CD4-positive, alpha-beta T cell treated with Interferon gamma for 1 hour (primary cell): ENCODE data around the gene NXNL1.
A peak's percentile ranks its signal among the peaks of the same experiment; 100 is the strongest.
"Not testable (repeated sequence)": the region's sequence is repeated elsewhere in the genome, so short reads cannot be mapped to it uniquely, and the experiment has no call there.

Experiments
- DNase-seq: peaks from one replicate; pipeline ENCODE4 v3.0.0-alpha.2; 2020

Gene NXNL1

GRCh38 chr19:17486545-17487240, 26.0 kb upstream of the NXNL1 start:
- DNase-seq: no peak

DNA sequence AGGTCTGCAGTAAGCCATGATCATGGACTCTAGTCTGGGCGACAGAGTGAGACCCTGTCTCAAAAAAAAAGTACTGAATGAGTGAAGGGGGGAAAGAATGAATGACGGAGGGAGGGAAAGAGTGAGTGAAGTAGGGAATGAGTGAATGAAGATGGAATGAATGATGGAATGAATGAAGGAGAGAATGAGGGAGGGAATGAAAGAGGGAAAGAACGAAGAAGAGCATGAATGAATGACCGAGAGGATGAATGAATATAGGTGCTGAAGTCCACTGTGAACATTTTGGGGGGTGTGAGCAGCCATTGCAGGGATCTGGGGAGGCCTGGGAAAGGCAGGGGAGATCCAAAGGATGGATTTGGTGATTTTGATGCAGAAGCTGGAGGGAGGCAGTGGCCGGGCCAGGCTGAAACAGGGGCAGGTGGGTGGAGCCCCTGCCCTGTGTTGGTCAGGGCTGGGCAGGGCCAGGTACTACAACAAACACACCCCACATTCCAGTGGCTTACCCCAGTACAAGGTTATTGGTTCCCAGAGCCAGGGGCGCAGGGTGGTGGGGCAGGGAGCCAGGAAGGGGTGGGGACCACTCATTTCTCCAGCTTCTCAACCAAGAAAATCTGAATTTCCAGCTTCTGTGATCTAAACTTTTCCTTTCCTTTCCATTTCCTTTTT, 23.9 kb upstream of the NXNL1 start:
- DNase-seq: no peak

DNA sequence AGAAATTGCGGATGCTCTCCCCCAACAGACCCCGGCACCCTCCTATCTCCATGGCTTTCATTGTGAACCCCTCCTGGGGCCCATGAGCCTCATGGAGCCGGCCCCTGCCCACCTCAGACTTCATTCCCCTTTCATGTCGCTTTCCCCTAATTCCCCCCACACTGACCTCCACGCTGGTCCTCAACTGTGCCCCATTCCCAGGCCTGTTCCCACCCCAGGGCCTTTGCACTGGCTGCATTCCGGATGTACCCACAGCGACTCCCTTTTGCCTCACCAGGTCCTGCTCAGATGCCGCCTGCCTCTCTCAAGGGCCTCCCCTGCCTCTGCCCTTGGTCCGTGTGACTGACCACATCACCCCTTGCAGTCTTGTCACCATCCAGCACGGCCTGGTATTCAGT, 22.9 kb upstream of the NXNL1 start:
- DNase-seq: no peak

DNA sequence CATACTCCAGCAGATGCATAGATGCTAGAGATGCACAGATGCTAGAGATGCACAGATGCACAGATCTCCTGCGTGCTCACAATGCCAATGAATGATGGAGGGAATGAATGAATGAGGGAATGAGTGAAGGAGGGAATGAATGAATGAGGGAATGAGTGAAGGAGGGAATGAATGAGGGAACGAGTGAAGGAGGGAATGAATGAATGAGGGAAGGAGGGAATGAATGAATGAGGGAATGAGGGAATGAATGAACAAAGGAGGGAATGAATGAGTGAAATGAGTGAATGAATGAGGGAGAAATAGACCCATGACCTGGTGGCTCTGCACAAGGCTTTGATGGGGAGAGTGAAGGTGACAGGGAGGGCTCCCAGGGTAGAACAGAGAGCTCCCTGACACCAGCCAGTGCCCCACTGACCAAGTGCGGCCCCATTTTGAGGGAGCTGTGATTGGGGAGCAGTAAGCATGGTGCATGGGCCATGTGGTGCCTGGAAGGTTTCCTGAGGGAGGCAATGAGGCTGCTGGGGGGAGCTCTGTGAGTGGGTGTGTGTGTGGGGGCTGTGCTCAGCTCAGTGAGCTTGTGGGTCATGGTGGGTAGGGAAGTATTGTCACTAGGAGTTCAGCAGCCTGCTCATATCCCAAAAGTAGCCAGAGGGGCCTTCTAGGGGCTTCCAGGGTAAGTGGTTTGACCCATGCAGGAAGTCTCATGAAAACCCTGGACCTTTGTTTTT, 22.3 kb upstream of the NXNL1 start:
- no peak for DNase-seq

- DNase-seq: no peak
Observed at GRCh38 chr19:17481986-17482385, 21.3 kb upstream of the NXNL1 start.

DNA sequence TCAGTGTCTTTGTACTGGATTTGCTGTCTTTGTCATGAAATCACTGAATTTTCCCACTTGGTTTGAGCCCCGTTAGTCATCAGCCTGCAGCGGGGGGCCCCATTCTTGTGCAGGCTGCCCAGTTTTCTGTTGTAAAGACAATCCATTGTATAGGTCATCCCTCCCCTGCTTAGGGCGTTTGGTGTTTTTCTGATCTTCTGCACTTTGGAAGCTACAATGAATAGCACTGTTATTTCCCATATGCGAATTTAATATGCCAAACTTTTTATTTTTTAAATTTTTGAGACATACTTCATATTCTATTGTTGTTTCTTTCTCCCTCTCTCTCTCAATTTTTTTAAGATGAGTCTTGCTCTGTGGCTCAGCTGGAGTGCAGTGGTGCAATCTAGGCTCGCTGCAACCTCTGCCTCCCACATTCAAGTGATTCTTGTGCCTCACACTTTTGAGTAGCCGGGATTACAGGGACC, 18.6 kb upstream of the NXNL1 start:
- no peak for DNase-seq

- DNase-seq: no peak
Observed at GRCh38 chr19:17475541-17476115, 14.9 kb upstream of the NXNL1 start.

- not testable (repeated sequence) for DNase-seq
Observed at GRCh38 chr19:17475011-17475540, 14.3 kb upstream of the NXNL1 start.

- DNase-seq: peak; percentile 22
Observed at GRCh38 chr19:17473041-17473440, 12.3 kb upstream of the NXNL1 start.

DNA sequence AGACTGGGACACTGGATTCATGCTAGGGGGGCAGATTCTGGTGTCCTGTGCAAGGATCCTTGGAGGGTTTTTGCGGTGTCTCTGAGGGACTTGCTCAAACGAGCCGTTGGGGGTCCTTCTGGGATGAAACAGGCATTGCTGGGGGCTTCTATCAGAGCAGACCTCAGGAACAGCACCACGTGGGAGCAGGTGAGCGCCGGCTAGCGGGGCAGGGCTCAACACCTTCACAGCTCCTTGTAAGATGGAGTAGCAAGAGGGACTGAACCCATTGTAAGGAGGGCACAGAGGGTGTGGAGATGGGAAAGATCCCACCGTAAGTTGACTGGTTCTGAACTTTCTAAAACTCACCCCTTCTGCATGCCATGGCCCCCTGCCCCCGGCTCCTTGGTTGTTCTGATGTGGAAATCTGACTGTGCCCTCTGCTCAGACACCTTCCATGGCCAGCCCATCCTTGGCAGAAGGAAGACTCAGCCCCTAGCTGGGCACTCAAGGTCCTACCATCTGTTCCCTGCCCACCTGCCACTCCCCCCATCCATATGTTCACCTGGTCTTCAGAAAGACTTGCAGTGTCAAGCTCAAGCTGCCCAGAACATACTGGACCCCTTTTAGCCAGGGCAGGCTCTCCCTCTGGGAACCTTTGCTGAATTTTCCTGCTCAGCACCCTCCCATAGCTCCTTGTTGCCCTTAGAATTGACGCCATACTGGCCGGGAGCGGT, 10.8 kb upstream of the NXNL1 start:
- DNase-seq: no peak

DNA sequence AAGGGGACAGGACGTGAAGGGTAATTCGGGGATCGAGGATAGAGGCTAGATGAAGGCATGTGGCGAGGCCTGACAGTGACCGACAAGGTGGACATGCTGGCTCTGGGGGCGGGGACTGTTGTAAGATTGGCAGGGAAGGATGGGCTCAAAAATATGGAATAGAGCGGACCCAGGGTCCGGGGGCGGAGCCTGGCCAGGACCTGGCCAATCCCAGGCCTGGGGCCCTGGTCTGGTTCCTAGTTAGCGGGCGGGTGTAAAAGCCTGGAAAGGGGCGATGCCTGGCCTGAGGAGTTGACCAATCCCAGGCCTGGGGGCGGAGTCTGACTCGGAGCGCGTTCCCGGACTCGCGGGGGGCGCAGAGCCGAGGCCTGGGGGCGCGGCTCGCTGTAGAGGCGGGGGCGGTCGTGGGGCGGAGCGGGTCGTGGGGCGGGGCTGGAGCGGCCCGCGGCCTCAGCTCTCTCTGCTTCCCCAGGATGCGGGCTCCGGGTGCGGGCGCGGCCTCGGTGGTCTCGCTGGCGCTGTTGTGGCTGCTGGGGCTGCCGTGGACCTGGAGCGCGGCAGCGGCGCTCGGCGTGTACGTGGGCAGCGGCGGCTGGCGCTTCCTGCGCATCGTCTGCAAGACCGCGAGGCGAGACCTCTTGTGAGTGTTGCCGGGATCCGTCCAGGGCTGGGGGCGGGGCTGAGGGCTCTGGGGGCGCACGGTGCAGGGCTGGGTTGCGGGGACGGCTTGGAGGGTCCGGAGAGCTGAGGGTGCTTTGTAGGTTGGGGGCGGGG, 9.5 kb upstream of the NXNL1 start, which contains the start of gene SLC27A1:
SLC27A1 (plus strand) TSS at position 457 of the 774 bp plus-strand sequence; CDS start at position 474, 17 bp downstream.
- DNase-seq: peak; percentile 94

GRCh38 chr19:17469481-17470067, 8.8 kb upstream of the NXNL1 start:
- peak; percentile 95 for DNase-seq

DNA sequence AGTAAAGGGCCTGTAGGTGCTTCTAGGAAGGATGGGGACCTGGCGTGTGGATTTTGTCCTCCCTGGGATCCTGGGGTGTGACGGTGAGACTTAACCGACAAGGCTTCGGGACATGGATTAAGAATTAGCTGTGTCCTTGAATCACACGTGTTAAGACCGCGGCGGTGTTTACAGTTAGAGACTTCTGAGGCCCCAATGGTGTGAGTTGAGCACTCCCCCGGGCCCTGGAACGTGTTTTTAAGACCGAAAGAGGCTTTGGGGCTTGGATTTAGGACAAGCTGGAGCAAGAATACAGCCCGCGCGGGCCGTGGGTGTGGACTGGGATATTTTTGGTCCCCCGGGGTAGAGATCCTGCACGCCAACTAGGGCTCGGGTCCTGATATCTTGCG, 8.4 kb upstream of the NXNL1 start:
- DNase-seq: no peak

DNA sequence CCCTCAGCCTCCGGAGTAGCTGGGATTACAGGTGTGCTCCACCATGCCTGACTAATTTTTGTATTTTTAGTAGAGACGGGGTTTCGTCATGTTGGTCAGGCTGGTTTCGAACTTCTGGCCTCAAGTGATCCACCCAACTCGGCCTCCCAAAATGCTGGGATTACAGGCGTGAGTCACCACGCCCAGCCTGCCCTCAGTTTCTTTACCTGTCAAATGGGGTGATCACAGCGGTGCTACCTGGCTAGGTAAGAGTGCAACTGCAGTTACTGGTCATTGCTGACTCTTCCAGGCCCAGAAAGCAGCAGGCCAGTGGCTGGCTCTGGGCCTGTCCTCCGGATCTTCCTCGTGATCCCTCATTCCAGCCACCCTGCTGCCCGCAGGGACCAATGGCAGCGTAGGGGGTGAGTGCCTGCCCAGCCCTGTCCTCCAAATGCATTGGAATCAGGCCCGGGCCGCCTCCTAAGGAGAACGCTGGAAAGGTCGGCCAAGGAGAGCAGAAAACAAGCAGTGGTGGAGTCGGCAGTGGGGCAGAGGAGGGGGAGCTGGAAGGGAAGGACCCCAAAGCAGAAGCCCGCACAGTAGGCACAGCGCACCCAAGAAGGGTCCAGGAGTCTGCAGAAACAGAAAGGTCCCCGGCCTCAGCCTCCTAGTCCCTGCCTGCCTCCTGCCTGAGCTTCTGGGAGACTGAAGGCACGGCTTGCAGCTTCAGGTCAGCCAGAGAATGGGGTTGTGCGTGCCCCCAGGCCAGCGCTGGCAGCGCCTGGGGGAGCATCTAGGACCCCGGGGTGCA, 7.8 kb upstream of the NXNL1 start:
- no peak for DNase-seq

GRCh38 chr19:17467471-17468301, 7.0 kb upstream of the NXNL1 start:
- DNase-seq: no peak

DNA sequence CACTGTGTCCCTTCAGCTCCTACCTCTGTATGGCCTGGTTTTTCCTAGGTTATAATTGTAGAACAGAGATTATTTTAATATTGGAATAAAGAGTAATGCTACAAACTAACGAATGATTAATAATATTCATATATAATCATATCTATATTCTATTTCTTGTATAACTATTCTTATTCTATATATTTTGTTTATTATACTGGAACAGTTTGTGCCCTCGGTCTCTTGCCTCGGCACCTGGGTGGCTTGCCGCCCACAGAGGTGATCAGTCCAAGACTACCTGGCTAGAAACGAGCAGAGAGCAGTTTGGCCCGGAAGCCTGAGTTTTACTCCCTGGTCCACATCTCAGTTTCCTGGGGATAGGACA, 5.7 kb upstream of the NXNL1 start:
- no peak for DNase-seq

- no peak for DNase-seq
Observed at GRCh38 chr19:17458970-17459369, 1.8 kb downstream of the NXNL1 start.

- no peak for DNase-seq
Observed at GRCh38 chr19:17457616-17458015, 3.1 kb downstream of the NXNL1 start.

DNA sequence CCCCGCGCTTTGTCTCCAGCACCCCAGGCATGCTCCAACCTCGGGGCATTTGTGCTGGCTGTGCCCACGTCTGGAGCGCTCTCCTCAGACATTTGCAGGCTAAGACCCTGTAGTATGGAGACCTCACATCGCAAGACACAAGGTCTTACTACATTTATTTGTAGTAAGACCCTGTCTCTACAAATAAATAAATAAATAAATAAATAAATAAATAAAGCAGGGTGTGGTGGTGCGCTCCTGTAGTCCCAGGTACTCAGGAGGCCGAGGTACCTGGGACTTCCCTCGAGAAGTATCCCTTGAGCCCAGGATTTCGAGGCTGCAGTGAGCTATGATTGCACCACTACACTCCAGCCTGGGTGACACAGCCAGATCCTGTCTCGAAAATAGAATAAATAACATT, 4.6 kb downstream of the NXNL1 start:
- DNase-seq: no peak
